VCaP (cell line): ENCODE results near the gene ATP4B.
A peak's percentile ranks its signal among the peaks of the same experiment; 100 is the strongest.
"Not testable (repeated sequence)": the region's sequence is repeated elsewhere in the genome, so short reads cannot be mapped to it uniquely, and the experiment has no call there.

Experiments
- H3K27ac ChIP-seq: fragments of 450-650 bp; 2 replicates; pipeline ENCODE4 v1.5.1; 2017
- CTCF ChIP-seq: fragments of 450-650 bp; conservative IDR thresholded peaks from 2 replicates; pipeline ENCODE4 v1.5.1; 2017; ENCODE audit warnings: mild to moderate bottlenecking, moderate library complexity

ATP4B gene

GRCh38 chr13:113627136-113627535, 30.9 kb downstream of the ATP4B start:
- no peak overlapping the region for H3K27ac ChIP-seq
- no peak for TF ChIP-seq CTCF

GRCh38 chr13:113625965-113626721, 31.9 kb downstream of the ATP4B start:
- no peak for TF ChIP-seq CTCF
- H3K27ac ChIP-seq = no peak overlapping the region

- H3K27ac ChIP-seq = not testable (repeated sequence)
These were observed 33.2 kb downstream of the ATP4B start for GRCh38 chr13:113624640-113625304.

- H3K27ac ChIP-seq = no peak overlapping the region
- no peak for TF ChIP-seq CTCF
These were observed 33.8 kb downstream of the ATP4B start for GRCh38 chr13:113624235-113624587.

GRCh38 chr13:113623491-113624234, 34.3 kb downstream of the ATP4B start:
- TF ChIP-seq CTCF = no peak
- H3K27ac ChIP-seq = no peak overlapping the region

GRCh38 chr13:113622791-113623490, 35.1 kb downstream of the ATP4B start:
- TF ChIP-seq CTCF = no peak
- no peak overlapping the region for H3K27ac ChIP-seq

GRCh38 chr13:113621986-113622550, 35.9 kb downstream of the ATP4B start:
- not testable (repeated sequence) for H3K27ac ChIP-seq

- H3K27ac ChIP-seq = not testable (repeated sequence)
- peak; percentile 61 for TF ChIP-seq CTCF
These were observed 36.5 kb downstream of the ATP4B start for GRCh38 chr13:113621498-113621897.
